Measurements from ENCODE around the gene GJB3. TPM values are rescaled to one million over a fixed set of nuclear protein-coding genes. Genes with fewer than 3 reads are reported as not detected.

Gene GJB3
- total RNA-seq, 1 experiment from 2014 or later: 0.96 TPM

GRCh38 chr1:34779962-34780361, 1.1 kb upstream of the GJB3 start:
- H3K79me1 ChIP-seq (ENCODE audit: insufficient read depth, low read depth, low read length, poor library complexity, severe bottlenecking): no peaks in the 10 kb centered on the region
- H2BK20ac ChIP-seq (ENCODE audit: low read depth, low read length, poor library complexity, severe bottlenecking): no peak overlapping the region
- no peak overlapping the region for H3K9ac ChIP-seq (ENCODE audit: extremely low read depth, insufficient read length, low read length)
- H3K27me3 ChIP-seq (ENCODE audit: insufficient read depth, low read length): peaks cover 4% of the 10 kb centered on the region; the same call in 1 of the 2 replicates
- Mint-ChIP-seq H3K4me3 (no peak overlapping the region; a peak in 1 of 5 replicates), H3K27me3 (ENCODE audit: low read depth) (peaks cover 44% of the 10 kb centered on the region), H3K36me3 (ENCODE audit: insufficient read depth in 1 of 3, low read depth in 3 of 3) (no peaks in the 10 kb centered on the region), H3K27ac (no peak overlapping the region), H3K4me1 (peaks cover 7 to 9% of the 10 kb centered on the region in 2 experiments), H3K9me3 (no peaks in the 10 kb centered on the region)
- no CpG with 5 or more reads among the region's 5 CpGs for WGBS (ENCODE audit: extremely low coverage, insufficient read length, low lambda C conversion rate)
- no peak overlapping the region for H3K56ac ChIP-seq (ENCODE audit: insufficient read length, low read depth, low read length)
- H4K5ac ChIP-seq (ENCODE audit: insufficient read length, low read depth, low read length): no peak overlapping the region
- no peak overlapping the region for H2BK12ac ChIP-seq (ENCODE audit: insufficient read length, low read depth, low read length)
- no peaks in the 10 kb centered on the region for H3K4me1 ChIP-seq (ENCODE audit: insufficient read depth, low read length)
- H4K8ac ChIP-seq (replicated peaks; ENCODE audit: insufficient read length, low read depth, low read length): no peak overlapping the region
- H3T11ph ChIP-seq (ENCODE audit: low read length): no peak overlapping the region
- H3K18ac ChIP-seq (ENCODE audit: insufficient read length, low read depth, low read length): no peak overlapping the region
- TF ChIP-seq CTCF (conservative IDR thresholded peaks at IDR 0.05): no peak
- no peak overlapping the region for H2AFZ ChIP-seq (ENCODE audit: low read length)
- no peak overlapping the region for H2BK120ac ChIP-seq (ENCODE audit: low read depth, low read length, poor library complexity, severe bottlenecking)
- H2BK5ac ChIP-seq (ENCODE audit: insufficient read length, low read length): no peak overlapping the region
- no peak overlapping the region for H3K14ac ChIP-seq (ENCODE audit: insufficient read depth, low read length)
- no peak overlapping the region for H3K4ac ChIP-seq (ENCODE audit: low read depth, low read length)
- no peaks in the 10 kb centered on the region for H4K20me1 ChIP-seq (ENCODE audit: control insufficient read depth, insufficient read depth, insufficient read length)
- peaks cover 13% of the 10 kb centered on the region for H3K23me2 ChIP-seq (ENCODE audit: insufficient read length, low read depth, low read length, poor library complexity, severe bottlenecking)
- no peak overlapping the region for H3K27ac ChIP-seq (ENCODE audit: insufficient read length, low read depth, low read length)
- no peak overlapping the region for H3K4me2 ChIP-seq (ENCODE audit: insufficient read depth, insufficient read length, low read length)
- H2AK5ac ChIP-seq (ENCODE audit: insufficient read length, low read length): no peak overlapping the region
- no peak overlapping the region for H4K91ac ChIP-seq (ENCODE audit: insufficient read length, low read depth, low read length)
- no peak overlapping the region for H2BK15ac ChIP-seq (ENCODE audit: low read depth, low read length)
- no peak overlapping the region for H3K23ac ChIP-seq (ENCODE audit: insufficient read length, low read depth, low read length)
- no peaks in the 10 kb centered on the region for H3K9me3 ChIP-seq (ENCODE audit: control insufficient read depth, low read depth, low read length)
- no peak for DNase-seq
- H3K79me2 ChIP-seq (ENCODE audit: insufficient read depth, low read length): no peaks in the 10 kb centered on the region
